ENCODE results near the gene SMIM45. TPM values are rescaled to one million over a fixed set of nuclear protein-coding genes. Genes with fewer than 3 reads are reported as not detected.
A peak's percentile ranks its signal among the peaks of the same experiment; 100 is the strongest.

The SMIM45 gene

GRCh38 chr22:42001706-42002105, 49.8 kb downstream of the SMIM45 start:
- H3K27me3 Mint-ChIP-seq = peaks cover 19% of the 10 kb centered on the region

GRCh38 chr22:42007922-42008321, 56.0 kb downstream of the SMIM45 start:
- TF ChIP-seq CTCF (conservative IDR thresholded peaks at IDR 0.05) = no peak
- Mint-ChIP-seq H3K27me3 (peaks cover 7% of the 10 kb centered on the region), H3K27ac (no peak overlapping the region), H3K36me3 (no peaks in the 10 kb centered on the region), H3K9me3 (peaks cover 6% of the 10 kb centered on the region), H3K4me3 (no peak overlapping the region), H3K4me1 (ENCODE audit: unreplicated experiment) (no peaks in the 10 kb centered on the region)
- DNase-seq (ENCODE audit: extremely low spot score, unreplicated experiment) = no peak

More at GRCh38 chr22:42001706-42002105, 49.8 kb downstream of the SMIM45 start:
- no peak for TF ChIP-seq CTCF (conservative IDR thresholded peaks at IDR 0.05)
- peak; percentile 58 for DNase-seq (ENCODE audit: extremely low spot score, unreplicated experiment)
- H3K9me3 Mint-ChIP-seq = peaks cover 4% of the 10 kb centered on the region
- H3K4me3 Mint-ChIP-seq = no peak overlapping the region
- no peak overlapping the region for H3K27ac Mint-ChIP-seq
- no peaks in the 10 kb centered on the region for H3K4me1 Mint-ChIP-seq (ENCODE audit: unreplicated experiment)
- H3K36me3 Mint-ChIP-seq = peaks cover 7% of the 10 kb centered on the region

Other genes starting within 250 kb of the SMIM45 start
- gene CCDC134, start 151.5 kb upstream of the SMIM45 start, total RNA-seq (ENCODE audit: low replicate concordance) = 13.2 and 19.6 TPM in 2 replicates
- gene SREBF2, start 119.0 kb upstream of the SMIM45 start, total RNA-seq (ENCODE audit: low replicate concordance) = 110 and 119 TPM in 2 replicates
- 0.22 and 0.45 TPM in 2 replicates for gene SHISA8, start 37.1 kb upstream of the SMIM45 start, total RNA-seq (ENCODE audit: low replicate concordance)
- 0.79 and 3.4 TPM in 2 replicates for gene TNFRSF13C, start 25.3 kb upstream of the SMIM45 start, total RNA-seq (ENCODE audit: low replicate concordance)
- gene CENPM, start 5.0 kb upstream of the SMIM45 start, total RNA-seq (ENCODE audit: low replicate concordance) = 12.2 and 29.4 TPM in 2 replicates
- 3.7 and 16.3 TPM in 2 replicates for gene SEPTIN3, start 17.3 kb downstream of the SMIM45 start, total RNA-seq (ENCODE audit: low replicate concordance)
- gene WBP2NL, start 46.6 kb downstream of the SMIM45 start, total RNA-seq (ENCODE audit: low replicate concordance) = not detected in 2 replicates
- gene NAGA, start 118.7 kb downstream of the SMIM45 start, total RNA-seq (ENCODE audit: low replicate concordance) = 24.1 and 35.9 TPM in 2 replicates
- gene PHETA2, start 122.1 kb downstream of the SMIM45 start, total RNA-seq (ENCODE audit: low replicate concordance) = 4.1 and 11.9 TPM in 2 replicates
- gene SMDT1, start 127.5 kb downstream of the SMIM45 start, total RNA-seq (ENCODE audit: low replicate concordance) = 80.6 and 102 TPM in 2 replicates
- gene NDUFA6, start 138.6 kb downstream of the SMIM45 start, total RNA-seq (ENCODE audit: low replicate concordance) = 93.9 and 109 TPM in 2 replicates
- 3.1 and 4.0 TPM in 2 replicates for gene CYP2D6, start 178.7 kb downstream of the SMIM45 start, total RNA-seq (ENCODE audit: low replicate concordance)

All from type B pancreatic cell (in vitro differentiated cells).